GOT3 (cell line): Measurements from ENCODE around the gene PDE4B.
"Not testable (repeated sequence)": the region's sequence is repeated elsewhere in the genome, so short reads cannot be mapped to it uniquely, and the experiment has no call there.

ENCODE experiments used
- DNase-seq: peaks from one replicate; lab custom pipeline; 2025; ENCODE audit warnings: mixed read lengths; lab: John Stamatoyannopoulos, UW

The PDE4B gene

GRCh38 chr1:65953170-65953569, 160.5 kb downstream of the PDE4B start:
- no peak for DNase-seq

- DNase-seq: no peak
These were observed 162.4 kb downstream of the PDE4B start for GRCh38 chr1:65955071-65955470.

GRCh38 chr1:65955503-65955902, 162.8 kb downstream of the PDE4B start:
- no peak for DNase-seq

GRCh38 chr1:65958561-65959350, 166.1 kb downstream of the PDE4B start:
- DNase-seq: no peak

- DNase-seq: no peak
These were observed 167.3 kb downstream of the PDE4B start for GRCh38 chr1:65959896-65960567.

GRCh38 chr1:65963156-65963888, 170.6 kb downstream of the PDE4B start:
- no peak for DNase-seq

- DNase-seq: no peak
These were observed 171.4 kb downstream of the PDE4B start for GRCh38 chr1:65964123-65964522.

- no peak for DNase-seq
These were observed 172.7 kb downstream of the PDE4B start for GRCh38 chr1:65965112-65965996.

GRCh38 chr1:65967492-65967891, 174.8 kb downstream of the PDE4B start:
- not testable (repeated sequence) for DNase-seq

GRCh38 chr1:65971547-65971946, 178.9 kb downstream of the PDE4B start:
- no peak for DNase-seq

GRCh38 chr1:65975708-65976107, 183.0 kb downstream of the PDE4B start:
- no peak for DNase-seq

GRCh38 chr1:65979136-65980044, 186.7 kb downstream of the PDE4B start:
- DNase-seq: no peak

GRCh38 chr1:65980237-65980636, 187.5 kb downstream of the PDE4B start:
- DNase-seq: no peak

GRCh38 chr1:65983500-65983899, 190.8 kb downstream of the PDE4B start:
- no peak for DNase-seq

GRCh38 chr1:65985393-65986066, 192.8 kb downstream of the PDE4B start:
- no peak for DNase-seq

GRCh38 chr1:65986146-65986545, 193.5 kb downstream of the PDE4B start:
- DNase-seq: no peak

GRCh38 chr1:65990161-65990560, 197.5 kb downstream of the PDE4B start:
- DNase-seq: no peak

GRCh38 chr1:65991694-65992093, 199.0 kb downstream of the PDE4B start:
- DNase-seq: no peak

- no peak for DNase-seq
These were observed 199.6 kb downstream of the PDE4B start for GRCh38 chr1:65992165-65992821.

- DNase-seq: no peak
These were observed 200.2 kb downstream of the PDE4B start for GRCh38 chr1:65992831-65993271.
